Renal pelvis (tissue), 4 donors: ENCODE measurements around the gene ZBTB34. TPM values are rescaled to one million over a fixed set of nuclear protein-coding genes. Genes with fewer than 3 reads are reported as not detected.
A peak's percentile ranks its signal among the peaks of the same experiment; 100 is the strongest.

Source experiments
- DNase-seq: peaks from one replicate; pipeline ENCODE4 v3.0.0-alpha.2; 2013
- polyA plus RNA-seq, 3 donors: library from polyadenylated mRNA; unstranded; fragments of 120-200 nt; gene quantifications; one replicate each; pipeline ENCODE4 v1.2.1, GENCODE V29; 2013; ENCODE audit not compliant: insufficient read length in 3 of 3

The ZBTB34 gene
- polyA plus RNA-seq, 3 donors = 18.6 to 20.5 (median 20.2) TPM

DNA sequence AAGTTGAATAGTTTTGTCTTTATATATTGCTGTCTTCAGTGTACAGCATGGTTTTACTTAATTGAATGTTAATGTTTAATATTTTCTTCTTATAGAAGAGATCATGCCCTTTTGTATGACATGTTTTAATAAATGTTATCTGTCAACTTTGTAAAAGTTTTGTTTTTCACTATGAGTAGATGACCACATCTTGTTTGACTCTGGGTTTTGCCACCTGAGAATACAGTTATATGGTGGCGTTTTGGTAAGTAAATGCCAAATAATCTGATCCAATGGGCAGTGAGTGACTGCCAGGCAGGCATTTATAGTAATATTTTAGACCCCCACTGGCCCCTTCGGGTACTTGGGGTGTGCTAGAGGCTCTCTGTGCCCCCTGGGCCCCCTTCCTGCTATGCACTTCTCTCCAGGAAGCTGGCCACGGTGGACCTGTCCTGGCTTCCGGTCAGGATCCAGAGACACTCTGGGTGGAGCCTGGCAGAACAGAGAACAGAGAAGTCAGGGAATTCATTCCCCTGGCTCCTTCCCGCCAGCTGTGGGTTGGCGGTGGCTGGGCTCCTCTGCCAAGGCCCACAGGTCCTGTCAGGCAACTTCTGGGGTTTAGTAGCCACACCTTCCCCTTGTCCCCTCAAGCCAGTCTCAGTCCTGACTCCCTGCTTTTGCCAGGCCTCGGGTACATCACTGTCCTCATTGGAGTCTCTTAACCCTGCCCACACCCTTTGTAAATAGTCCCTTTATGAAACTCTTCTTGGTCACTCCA, 22.2 kb upstream of the ZBTB34 start:
- no peak for DNase-seq

DNA sequence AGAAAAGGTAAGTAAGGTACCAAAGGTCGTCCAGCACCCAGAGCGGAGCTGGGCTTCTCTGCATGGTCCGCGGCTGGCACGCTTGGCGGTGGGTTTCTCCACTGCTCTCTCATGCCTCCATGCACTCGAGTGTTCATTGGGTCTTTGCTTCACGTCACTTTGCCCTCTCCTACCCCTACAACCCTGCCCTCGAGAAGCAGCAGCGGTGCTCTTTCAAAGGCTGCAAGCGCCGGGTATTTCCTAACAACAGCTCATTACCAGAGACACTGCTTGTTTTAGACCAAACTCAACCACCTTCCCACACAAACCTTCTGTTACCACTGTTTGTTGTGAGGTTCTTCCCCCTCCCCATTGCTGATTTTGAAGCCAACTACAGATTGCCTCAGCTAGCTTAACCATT, 21.5 kb upstream of the ZBTB34 start:
- DNase-seq = no peak

DNA sequence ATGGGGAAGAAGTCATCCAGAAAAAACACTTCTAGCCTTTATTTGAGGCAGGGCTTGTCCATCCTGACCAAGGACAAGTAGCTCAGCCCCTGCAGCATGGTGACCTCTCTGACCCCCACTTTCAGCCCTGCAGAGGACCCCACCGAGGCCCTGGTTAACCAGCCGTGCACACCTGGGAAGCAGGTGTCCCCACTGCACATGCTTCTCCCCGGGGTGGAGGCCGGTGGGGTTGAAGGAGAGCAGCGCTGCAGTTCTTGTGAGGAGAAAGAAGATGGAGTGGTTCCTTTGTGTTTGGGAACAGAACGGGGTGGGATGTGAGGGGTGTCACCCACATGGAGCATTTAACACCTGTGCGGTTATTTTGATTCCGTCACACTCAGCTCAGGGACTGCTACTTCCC, 21.1 kb upstream of the ZBTB34 start:
- DNase-seq = no peak

DNA sequence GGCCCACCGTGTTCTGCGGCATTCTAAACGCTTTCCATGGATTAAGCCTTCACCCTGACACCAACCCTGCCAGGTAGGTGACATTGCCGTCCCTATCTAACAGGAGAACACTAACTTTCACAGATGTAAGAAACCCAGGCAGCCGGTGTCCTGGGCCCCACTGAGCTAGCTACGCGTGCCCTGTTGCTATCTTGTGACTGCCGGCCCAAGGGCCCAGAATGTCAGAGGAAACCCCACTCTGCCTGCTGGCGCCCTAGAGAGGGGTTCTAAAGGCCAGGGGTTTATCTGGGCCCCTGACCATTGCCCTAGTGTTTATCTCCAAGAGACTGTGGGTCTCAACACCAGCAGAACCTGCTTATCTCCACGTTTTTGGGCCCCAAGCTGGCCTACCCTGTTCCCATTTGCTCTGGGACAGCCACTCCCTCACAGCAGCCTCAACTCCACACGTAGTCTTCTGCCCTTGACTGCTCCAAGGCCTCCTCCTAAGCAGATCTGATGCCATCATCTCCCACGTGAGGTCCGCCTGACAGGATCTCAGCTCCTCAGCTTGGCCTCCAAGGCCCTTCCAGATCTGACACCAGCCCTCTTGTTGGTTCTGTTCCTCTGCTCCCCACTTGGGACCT, 18.1 kb upstream of the ZBTB34 start:
- DNase-seq = no peak

DNA sequence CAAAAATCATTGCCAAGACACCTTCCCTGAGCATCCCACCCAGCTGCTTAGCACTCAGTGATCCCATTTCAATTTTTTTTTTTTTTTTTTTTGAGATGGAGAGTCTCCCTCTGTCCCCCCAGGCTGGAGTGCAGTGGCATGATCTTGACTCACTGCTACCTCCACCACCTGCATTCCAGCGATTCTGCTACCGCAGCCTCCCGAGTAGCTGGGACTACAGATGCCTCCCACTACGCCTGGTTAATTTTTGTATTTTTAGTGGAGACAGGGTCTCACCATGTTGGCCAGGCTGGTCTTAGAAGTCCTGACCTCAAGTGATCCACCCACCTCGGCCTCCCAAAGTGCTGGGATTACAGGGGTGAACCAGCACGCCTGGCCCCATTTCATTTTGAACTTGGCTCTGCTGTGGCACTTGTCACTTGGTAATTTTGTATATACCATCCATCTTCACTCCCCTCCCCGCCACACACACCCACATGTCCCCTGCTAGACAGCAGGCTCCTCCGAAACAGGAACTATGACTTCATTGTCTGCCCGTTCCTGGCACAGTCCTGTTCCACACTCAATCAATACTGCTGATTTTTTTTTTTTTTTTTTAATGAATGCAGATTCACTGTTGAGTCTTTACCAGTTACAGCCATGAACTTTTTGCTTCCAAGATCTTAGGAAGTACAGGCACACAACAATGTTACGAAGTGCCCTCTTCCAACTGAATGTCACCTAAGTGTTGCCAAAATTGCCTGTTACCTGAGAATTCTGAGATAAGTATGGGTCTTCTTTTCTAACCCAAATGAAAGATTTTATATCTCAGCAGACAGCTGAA, 17.3 kb upstream of the ZBTB34 start:
- DNase-seq = no peak

DNA sequence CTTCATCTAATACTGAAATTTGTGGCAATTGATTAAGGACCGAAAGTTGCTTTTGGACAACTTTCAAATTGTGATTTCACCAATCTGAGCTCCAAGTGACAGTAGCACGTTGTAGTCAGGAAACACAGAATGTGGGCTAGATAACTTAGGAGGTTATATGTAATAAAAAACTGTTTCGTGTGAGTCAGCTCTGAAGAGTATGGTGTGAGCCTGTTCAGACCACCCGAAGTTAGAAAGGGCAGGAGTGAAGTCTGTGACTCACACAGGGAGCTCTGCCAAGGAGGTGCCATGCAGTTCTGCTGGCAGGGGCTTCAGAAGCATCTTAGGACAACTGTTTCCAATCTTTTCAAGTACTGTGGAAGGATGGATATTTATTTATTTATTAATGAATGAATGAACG, 16.4 kb upstream of the ZBTB34 start:
- no peak for DNase-seq

DNA sequence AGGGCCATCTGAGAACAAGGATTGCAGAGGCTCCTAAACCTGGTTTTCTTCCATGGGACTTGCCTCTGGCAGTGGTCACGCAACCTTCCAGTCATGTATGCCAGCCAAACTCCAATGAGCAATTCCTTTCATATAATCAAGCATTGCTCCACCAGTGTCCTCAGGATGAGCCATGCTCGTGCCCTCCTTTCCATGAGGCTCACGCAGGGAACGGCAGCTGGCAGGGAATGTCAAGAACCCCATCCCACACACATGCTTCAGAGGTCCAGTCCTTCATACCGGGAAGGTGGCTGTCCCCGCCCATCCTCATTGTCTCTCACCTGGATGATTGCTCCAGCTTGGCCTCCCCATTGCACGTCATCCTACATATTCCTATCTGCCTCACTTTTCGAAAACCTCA, 13.4 kb upstream of the ZBTB34 start:
- DNase-seq = no peak

DNA sequence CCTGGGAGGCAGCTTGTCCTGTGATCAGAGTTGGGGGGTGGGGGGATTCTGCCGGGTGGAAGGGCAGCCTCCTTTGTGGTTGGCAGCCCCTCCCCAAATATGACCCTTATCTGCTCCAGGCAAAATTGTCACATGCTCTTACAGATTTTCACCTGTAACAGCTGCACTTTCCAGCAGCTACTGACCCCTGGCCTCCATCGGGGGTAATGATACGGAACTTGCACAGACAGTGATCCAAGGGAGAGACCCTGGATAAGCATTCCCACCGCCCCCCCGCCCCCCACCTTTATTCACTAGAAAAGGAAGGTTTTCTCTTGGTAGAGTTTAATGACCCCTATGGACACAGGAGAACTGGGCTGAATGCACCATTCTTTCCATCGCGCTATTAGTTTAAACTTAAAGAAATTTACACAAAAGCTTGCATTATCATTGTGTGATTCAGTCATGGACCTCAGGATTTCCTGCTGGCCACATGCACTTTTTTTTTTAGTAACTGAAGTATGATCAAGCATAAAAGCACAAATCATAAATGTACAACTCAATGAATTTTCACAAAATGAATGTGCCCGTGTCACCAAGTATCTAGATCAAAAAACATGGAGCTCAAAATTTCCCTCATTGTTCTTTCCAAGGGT, 10.7 kb upstream of the ZBTB34 start:
- DNase-seq = peak; percentile 43

DNA sequence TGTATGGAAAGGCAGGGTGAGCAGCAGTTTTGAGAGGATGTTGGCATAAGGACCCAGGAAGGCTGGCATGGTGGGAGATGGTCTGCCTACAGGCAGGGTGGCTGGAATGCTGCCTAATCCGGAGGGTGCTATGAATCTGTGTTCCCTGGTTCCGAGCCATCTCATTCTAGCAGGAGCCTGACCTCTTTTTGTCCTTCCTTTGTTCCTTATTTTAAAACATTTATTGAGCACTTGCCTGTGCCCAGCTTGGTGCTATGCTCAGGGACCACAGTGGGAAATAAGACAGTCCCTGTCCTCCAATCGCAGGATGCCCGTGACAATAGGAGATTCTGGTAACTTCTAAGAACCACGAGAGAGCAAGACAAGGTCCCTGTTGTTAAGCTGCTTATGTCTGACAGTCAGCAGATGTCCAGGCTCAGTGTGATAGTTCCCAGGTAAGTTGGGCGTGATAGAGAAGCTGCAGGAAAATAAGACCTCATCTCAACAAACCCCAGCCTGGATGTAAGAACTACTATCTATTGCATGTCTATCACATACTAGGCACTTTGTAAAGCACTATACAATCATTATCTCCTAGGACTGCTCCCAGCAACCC, 9.1 kb upstream of the ZBTB34 start:
- no peak for DNase-seq

DNA sequence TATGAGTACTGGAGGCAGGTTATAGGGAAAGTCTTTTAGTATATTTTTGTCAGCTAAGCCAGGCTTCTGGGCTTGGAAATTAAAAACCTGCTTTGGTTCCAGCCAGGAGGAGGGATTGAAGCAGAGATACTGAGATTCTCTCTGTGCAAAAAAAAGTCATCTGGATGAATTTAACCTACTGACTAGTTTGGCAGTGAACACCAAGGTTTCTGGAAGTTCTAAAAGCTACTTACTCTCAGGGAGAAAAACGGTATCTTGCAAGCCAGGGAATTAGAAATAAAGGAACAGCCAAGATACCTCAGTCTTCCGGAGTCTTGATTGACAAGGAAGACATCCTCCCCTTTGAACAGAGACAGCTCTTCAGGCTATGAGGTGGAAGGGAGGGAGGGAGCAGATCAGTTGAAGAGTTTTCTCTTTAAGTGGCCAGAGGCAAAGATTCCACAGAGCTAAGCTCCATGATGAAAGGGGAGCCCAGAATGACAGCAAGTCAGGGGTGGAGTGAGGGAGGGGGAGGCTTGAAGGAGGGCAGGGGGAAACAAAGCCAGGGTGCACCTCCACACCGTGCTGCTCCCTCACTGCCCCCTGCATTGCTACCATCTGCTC, 8.3 kb upstream of the ZBTB34 start:
- no peak for DNase-seq

DNA sequence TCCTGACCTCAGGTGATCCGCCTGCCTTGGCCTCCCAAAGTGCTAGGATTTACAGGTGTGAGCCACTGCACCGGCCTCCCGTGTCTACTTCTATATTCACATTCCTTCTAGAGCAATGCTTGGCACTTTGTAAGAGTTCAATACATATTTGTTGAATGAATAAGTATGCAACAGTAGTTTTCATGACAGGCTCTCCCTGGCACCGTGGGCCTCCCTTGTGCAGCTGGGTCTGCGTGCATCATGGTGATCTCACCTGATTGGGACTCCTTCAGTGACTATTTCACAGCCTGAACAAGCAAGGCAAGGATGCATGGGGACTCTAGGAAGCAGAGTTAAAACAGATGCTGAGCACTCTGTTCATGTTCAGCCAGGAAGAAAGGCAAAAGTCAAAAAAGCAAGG, 6.8 kb upstream of the ZBTB34 start:
- DNase-seq = no peak

DNA sequence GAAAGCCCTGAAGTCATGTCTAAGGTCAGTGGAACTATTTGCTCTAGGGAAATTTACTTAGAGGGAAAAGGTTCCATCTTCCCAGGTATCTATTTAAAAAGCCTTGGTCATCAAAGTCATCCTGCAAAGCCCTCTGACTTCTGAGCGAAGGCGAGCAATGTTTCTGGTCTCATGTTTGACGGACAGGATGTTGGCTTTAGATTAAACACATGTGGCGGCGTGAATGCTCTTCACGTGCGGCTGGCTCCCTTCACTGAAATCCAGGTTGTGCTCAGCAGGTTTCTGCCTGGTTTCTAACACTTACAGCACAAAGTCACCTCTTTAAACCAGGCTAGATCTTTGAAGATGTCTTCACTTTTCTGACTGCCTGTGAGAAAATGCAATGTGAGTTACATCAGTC, 5.7 kb upstream of the ZBTB34 start:
- DNase-seq = no peak

DNA sequence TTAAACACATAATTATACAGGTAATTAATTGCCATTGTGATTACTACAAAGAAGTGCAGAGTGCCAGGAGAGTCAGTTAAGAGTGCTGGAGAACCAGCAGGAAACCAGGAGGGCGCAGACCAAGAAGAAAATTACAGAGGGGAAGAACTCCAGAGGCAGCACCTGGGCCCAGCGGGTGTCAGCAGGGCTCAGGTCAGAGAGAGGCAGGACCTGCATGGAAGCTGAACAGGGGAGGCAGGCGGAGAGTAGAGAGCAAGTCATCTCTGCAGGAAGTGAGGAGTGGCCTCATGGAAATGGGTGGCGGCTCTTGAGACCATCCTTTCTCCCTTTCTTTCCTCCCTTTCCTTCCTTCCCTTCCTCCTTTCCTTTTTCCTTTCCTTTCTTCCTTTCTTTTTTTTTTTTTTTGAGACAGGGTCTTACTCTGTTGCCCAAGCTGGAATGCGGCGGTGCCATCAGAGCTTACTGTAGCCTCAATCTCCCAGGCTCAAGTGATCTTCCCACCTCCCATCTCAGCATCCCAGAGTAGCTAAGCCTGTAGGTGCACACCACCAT, 4.0 kb upstream of the ZBTB34 start:
- no peak for DNase-seq

DNA sequence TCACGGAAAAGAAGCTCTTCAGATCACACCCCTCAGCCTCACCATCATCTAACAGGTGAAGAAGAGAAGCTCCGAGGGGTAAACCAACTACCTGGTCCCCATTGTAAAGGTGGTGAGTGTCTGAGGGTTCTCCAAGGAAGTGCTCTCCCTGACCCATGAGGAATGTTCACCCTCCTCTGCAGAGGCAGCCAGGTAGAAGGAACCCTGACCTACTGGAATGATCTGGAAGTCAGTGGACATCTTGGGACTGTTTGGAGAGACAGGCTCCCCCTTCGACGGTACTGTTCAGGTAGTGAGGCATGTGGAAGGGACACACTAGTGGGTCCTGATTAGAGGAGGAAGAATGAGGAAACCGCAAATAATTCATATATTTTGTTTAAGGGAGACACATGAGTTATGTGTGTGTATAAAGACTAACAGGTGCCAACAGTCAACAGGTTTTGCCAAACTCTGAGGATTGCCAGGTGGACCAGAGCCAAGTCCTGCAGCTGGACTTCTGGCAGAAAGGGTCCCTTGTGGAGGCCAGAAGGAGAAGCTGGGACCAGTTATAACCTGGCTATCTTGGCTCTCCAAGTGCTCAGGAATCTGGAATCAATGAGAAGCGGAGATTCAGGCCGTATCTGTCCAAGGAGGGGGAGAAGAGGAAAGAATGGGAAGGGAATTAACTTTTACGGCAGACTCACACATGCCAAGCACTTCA, 3.0 kb upstream of the ZBTB34 start:
- DNase-seq = no peak

DNA sequence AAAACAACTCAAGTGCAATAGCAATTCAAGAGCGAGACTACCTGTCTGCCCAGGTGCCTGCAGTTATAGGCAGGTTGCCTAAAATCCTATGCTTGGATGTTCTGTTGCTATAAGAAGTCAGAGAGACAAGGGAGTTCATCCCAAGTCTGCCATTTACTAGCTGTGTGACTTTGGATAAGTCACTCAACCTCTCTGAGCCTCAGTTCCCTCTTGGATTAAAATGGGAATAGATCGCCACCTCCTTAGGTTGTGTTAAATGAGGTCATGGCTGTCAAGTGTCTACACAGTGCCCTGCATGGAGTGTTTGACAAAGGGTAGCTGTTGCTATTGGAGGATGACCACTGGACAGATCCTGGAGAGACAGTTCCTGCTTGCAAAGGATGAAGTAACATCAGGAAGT, 1.3 kb upstream of the ZBTB34 start:
- DNase-seq = no peak

DNA sequence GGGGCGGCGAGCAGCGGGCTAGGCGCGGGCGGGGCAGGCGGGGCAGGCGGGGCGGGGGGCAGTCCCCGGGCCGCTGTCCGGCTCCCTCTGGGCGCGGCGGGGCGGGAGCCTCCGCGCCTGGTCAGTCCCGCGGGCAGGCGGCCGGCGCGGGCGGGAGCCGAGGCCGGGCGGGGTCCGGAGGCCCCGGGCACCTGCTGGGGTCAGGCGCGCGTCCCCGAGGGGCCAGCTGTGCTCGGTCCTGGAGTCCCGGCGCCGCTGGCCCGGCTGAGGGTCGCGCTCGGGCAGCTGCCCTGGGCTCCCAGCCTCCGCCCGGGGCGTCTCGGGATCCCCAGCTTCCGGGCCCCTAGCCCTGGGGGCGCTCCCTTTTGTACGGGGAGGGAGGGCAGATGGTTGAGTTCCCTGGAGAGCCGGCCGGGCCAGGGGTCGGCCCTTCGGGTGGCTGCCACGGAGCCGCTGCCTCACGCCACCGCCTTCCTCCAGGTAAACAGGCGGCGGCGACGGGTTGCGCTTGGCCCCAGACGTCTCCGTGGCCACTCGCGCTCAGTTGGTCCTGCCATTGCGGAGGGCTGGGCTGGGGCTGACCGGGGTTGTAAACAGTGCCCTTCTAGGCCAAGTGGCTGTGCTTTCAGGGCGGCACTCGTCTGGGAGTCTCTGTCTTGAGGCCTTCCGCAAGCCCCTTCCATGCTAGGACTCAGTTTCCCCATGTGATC, 473 bp downstream of the ZBTB34 start:
- DNase-seq = no peak

DNA sequence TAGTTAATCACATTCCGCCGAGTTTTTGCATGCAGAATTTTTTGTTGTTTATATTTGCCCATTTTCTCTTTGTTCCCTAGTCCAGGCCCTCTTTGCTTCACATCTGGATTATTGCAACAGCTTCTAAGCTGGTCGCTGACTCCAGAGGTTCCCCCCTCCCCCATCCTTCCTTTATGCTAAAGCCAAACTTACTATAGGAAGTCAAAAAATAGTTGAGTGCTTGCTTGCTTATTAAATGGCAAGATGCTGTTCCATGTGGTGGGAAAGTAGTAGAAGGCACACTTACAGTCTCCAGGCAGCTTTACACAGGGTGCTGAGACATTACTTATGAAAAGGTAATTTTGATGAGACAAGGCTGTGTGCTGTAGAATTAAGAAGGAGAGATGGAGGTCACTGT, 1.3 kb downstream of the ZBTB34 start:
- DNase-seq = no peak

DNA sequence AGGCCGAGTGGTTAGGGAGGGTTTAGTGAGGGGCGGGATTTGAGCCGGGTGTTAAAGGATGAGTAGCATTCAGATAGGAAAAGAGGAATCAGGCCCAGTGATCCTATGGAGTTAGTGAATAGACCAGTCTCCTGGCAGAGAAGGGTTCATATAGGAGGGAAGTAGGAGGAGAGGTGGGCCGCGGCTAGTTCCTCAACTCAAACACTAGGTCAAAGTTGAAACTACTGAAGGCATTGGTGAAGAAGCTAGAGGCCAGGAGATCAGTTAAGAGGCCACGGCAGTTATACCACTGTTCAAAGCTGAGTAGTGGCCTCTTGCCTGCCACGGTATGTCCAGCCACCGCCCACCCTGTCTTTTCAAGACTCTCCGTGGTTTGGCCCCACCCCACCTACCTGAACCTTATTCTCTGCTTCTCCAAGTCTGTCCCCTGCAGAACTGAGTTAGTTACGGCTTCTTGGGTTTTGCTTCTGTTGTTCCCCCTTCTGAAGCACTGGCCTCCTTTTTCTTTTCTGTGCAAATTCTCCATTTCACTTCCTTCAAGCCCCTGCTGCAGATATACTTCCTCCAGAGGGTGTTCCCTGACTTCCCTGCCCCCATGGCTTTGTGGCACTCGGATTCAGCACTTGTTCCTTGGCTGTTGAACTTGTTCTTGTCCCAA, 1.8 kb downstream of the ZBTB34 start:
- DNase-seq = no peak

DNA sequence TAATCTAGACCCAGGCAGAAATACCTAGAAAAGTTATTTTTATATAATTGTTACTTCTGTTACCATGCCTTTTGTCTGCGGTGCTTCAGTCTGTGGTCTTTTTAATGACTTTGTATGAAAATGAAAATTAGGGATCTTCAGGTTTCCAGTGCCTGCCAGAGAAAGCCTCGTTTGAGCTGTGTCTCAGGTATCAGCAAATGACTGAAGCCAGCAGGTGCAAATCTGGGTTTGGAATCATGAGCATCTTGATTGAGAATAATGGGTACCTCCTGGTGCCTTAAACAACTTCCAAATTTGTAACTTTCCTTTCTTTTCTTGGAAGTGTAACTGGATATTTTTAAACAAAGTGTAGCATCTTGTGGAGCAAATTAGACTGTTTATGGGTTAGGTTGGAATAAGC, 4.3 kb downstream of the ZBTB34 start:
- DNase-seq = no peak

DNA sequence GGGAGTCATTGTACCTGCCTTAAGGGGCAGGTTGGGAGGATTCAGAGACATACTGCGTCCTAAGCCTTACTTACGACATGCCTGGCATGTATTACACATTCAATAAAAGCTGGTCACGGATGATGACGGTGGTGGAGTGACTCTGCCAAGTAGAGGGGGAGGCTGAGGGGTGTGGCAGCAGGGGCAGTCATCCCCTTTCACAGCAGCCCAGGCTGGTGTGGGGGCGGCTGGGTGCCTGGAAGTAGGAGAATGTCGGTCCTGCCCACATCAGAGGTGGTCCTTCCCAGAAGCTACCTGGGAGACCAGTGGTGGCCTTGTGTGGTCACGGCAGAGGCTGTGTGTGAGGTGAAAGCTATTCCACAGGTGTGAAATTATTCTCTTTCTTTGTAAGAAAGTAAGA, 8.9 kb downstream of the ZBTB34 start:
- DNase-seq = no peak
